Erythroblast (primary cell): ENCODE measurements around the gene RWDD1.

Experiments
- GATA1 ChIP-seq: IDR thresholded peaks from 2 replicates; pipeline ENCODE4 v1.6.1; 2011; ENCODE audit warnings: low read depth, mild to moderate bottlenecking, control low read depth, low read length, moderate library complexity
- POLR2A ChIP-seq: IDR thresholded peaks from 2 replicates; pipeline ENCODE4 v1.6.1; 2011; ENCODE audit warnings: mild to moderate bottlenecking, low read length

DNA sequence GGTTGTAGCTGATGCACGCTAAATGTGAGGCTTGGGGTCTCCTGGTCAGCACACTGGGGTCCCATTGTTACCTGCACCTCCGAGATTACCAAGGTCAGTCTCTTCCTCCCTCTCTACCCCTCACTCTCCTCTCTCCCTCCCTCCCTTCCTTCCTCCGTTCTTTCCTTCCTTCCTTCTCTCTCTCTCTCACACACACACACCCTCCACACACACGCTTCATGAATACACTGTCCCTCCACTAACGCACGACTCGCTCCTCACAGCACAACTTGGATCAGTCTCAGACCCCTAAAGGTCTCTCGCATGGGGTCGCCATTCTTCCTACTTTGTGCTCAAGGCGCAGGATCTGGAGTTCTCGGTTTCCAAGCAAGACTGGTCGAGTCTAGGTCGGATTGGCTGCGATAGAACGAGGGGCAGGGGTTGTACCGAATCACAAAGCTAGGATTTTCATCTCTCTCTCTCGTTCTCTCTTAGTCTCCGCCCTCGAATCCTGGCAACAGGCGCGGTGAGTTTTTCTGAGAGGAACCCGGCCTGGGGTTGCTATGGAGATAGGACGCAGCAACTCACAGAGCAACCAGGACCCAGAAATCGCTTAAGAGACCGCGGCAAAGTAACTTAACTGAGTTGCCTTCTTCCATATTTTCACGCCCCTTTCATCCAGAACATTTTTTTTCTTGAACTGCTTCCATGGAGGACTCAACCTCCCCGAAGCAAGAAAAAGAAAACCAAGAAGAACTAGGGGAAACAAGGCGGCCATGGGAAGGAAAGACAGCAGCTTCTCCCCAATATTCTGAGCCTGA lies 44.8 kb downstream of the RWDD1 start, which contains the start of gene RSPH4A:
- no peak for TF ChIP-seq POLR2A
- no peak for TF ChIP-seq GATA1
